Fibroblast of lung (primary cell): ENCODE measurements around the gene TMEM143. TPM values are rescaled to one million over a fixed set of nuclear protein-coding genes. Genes with fewer than 3 reads are reported as not detected.

Source experiments
- DNase-seq, 2 donors: peaks; one replicate each; pipeline versions ENCODE4 v3.0.0 to v3.0.0-alpha.2; 2010; ENCODE audit warnings: low read depth in 2 of 2
- H2AFZ ChIP-seq: 2 replicates; pipeline ENCODE4 v1.5.1; 2012; ENCODE audit warnings: low read length, control low read depth, inconsistent platforms
- H3K27ac ChIP-seq: 2 replicates; pipeline ENCODE4 v1.5.1; 2011; ENCODE audit warnings: low read length, control low read depth; ENCODE audit not compliant: insufficient read depth
- H3K27me3 ChIP-seq: 2 replicates; pipeline ENCODE4 v1.5.1; 2011; ENCODE audit warnings: mild to moderate bottlenecking, low read length; ENCODE audit not compliant: control insufficient read depth, insufficient read depth
- H3K36me3 ChIP-seq: 2 replicates; pipeline ENCODE4 v1.5.1; 2011; ENCODE audit warnings: low read length; ENCODE audit not compliant: control insufficient read depth, insufficient read depth
- H3K4me1 ChIP-seq: 2 replicates; pipeline ENCODE4 v1.5.1; 2011; ENCODE audit warnings: low read length; ENCODE audit not compliant: control insufficient read depth, insufficient read depth; ENCODE audit errors: extremely low read depth
- H3K4me2 ChIP-seq: 2 replicates; pipeline ENCODE4 v1.5.1; 2011; ENCODE audit warnings: low read length, control low read depth; ENCODE audit not compliant: insufficient read depth; ENCODE audit errors: extremely low read depth
- H3K4me3 ChIP-seq, 4 experiments: fragments of 200-600 bp in 1 of 4; sonication (generic) in 1 of 4; replicated peaks in 1 of 4; 2 replicates each; pipeline ENCODE4 v1.5.1; 2011 to 2016; ENCODE audit warnings: low read length in 4 of 4, low read depth in 3 of 4, mild to moderate bottlenecking in 3 of 4, control low read depth in 2 of 4, inconsistent platforms in 1 of 4, mixed read lengths in 1 of 4; ENCODE audit not compliant: insufficient read depth in 1 of 4; ENCODE audit errors: control extremely low read depth in 1 of 4
- H3K79me2 ChIP-seq: 2 replicates; pipeline ENCODE4 v1.5.1; 2012; ENCODE audit warnings: mild to moderate bottlenecking, low read length, inconsistent platforms; ENCODE audit not compliant: control insufficient read depth, insufficient read depth
- H3K9ac ChIP-seq: 2 replicates; pipeline ENCODE4 v1.5.1; 2011; ENCODE audit warnings: mild to moderate bottlenecking, low read length, control low read depth; ENCODE audit not compliant: insufficient read depth
- H3K9me3 ChIP-seq: 2 replicates; pipeline ENCODE4 v1.5.1; 2012; ENCODE audit warnings: low read depth, low read length; ENCODE audit not compliant: control insufficient read depth, insufficient read depth
- H4K20me1 ChIP-seq: 2 replicates; pipeline ENCODE4 v1.5.1; 2011; ENCODE audit warnings: low read length; ENCODE audit not compliant: control insufficient read depth, insufficient read depth; ENCODE audit errors: extremely low read depth
- CTCF ChIP-seq, 2 donors: IDR thresholded peaks in 1 of 2; conservative IDR thresholded peaks in 1 of 2; 1 replicate in 1 of 2; 2 replicates in 1 of 2; pipeline ENCODE4 v1.5.1; 2011 to 2012; ENCODE audit warnings: low read length in 2 of 2, control low read depth in 1 of 2, inconsistent platforms in 1 of 2, low read depth in 1 of 2, mild to moderate bottlenecking in 1 of 2
- EZH2 ChIP-seq: IDR thresholded peaks from 2 replicates; pipeline ENCODE4 v1.5.1; 2012; ENCODE audit warnings: low read length, control low read depth, mild to moderate bottlenecking; ENCODE audit errors: missing control alignments
- polyA plus RNA-seq, 2 donors: library from polyadenylated mRNA; depleted of rRNA in 1 of 2; stranded (reverse) in 1 of 2; unstranded in 1 of 2; fragments of >200 nt; gene quantifications; 2 replicates each; pipeline ENCODE4 v1.2.1, GENCODE V29; 2011 to 2012; ENCODE audit warnings: missing spikeins in 1 of 2
- total RNA-seq: library from RNA; depleted of rRNA; stranded (reverse); fragments of >200 nt; gene quantifications from 2 replicates; pipeline ENCODE4 v1.2.1, GENCODE V29; 2014

The TMEM143 gene
- total and polyA plus RNA-seq, 2 donors (not counting 1 experiment from before 2014, with no cell fraction given) = 4.0 to 8.3 TPM

GRCh38 chr19:48325265-48325910 lies 38.4 kb downstream of the TMEM143 start, which contains the start of gene EMP3:
EMP3 (plus strand) TSS chr19:48325552; CDS start chr19:48326845, 1,293 bp downstream.
- Histone ChIP-seq H3K79me2 (peaks cover 40% of the 10 kb centered on the region), H2AFZ (no peak within 1 kb of the TSS), H4K20me1 (no peaks in the 10 kb centered on the region), H3K4me3 (peak within 1 kb of the TSS; percentile 81 to 98 (median 90)), H3K4me1 (peaks cover 27% of the 10 kb centered on the region), H3K27me3 (no peaks in the 10 kb centered on the region), H3K27ac (peak within 1 kb of the TSS; percentile 96), H3K36me3 (peaks cover 19% of the 10 kb centered on the region), H3K9me3 (no peaks in the 10 kb centered on the region), H3K4me2 (peak within 1 kb of the TSS; percentile 87), H3K9ac (peak within 1 kb of the TSS; percentile 84)
- peak; percentile 91 to 95 for DNase-seq
- no peak for TF ChIP-seq EZH2
- no peak for TF ChIP-seq CTCF (conservative IDR thresholded peaks at IDR 0.05 in 1 of 2, IDR thresholded peaks at IDR 0.05 in 1 of 2; ENCODE audit: low read depth in 1 of 2, low read length in 2 of 2)

GRCh38 chr19:48321622-48322591 lies 41.8 kb downstream of the TMEM143 start:
- H3K36me3 ChIP-seq = no peaks in the 10 kb centered on the region
- H3K27me3 ChIP-seq = no peaks in the 10 kb centered on the region
- peak overlapping the region; percentile 91 for H2AFZ ChIP-seq
- H3K4me1 ChIP-seq = peaks cover 14% of the 10 kb centered on the region
- no peaks in the 10 kb centered on the region for H3K9me3 ChIP-seq
- H3K4me2 ChIP-seq = peak overlapping the region; percentile 88
- peak overlapping the region; percentile 96 for H3K27ac ChIP-seq
- peaks cover 14% of the 10 kb centered on the region for H3K79me2 ChIP-seq
- TF ChIP-seq CTCF (conservative IDR thresholded peaks at IDR 0.05 in 1 of 2, IDR thresholded peaks at IDR 0.05 in 1 of 2; ENCODE audit: low read depth in 1 of 2, low read length in 2 of 2) = no peak
- no peak for TF ChIP-seq EZH2
- peak overlapping the region; percentile 83 for H3K9ac ChIP-seq
- peak; percentile 98 to 99 for DNase-seq
- H4K20me1 ChIP-seq = no peaks in the 10 kb centered on the region
- peak overlapping the region; percentile 49 to 56 (median 54) for H3K4me3 ChIP-seq

GRCh38 chr19:48321372-48321621 lies 42.4 kb downstream of the TMEM143 start:
- Histone ChIP-seq H3K4me2 (peak overlapping the region; percentile 82), H3K4me3 (peak overlapping the region; percentile 49 to 56 (median 54)), H2AFZ (peak overlapping the region; percentile 91), H3K79me2 (peaks cover 8% of the 10 kb centered on the region), H4K20me1 (no peaks in the 10 kb centered on the region), H3K36me3 (no peaks in the 10 kb centered on the region), H3K27me3 (no peaks in the 10 kb centered on the region), H3K9me3 (no peaks in the 10 kb centered on the region), H3K9ac (peak overlapping the region; percentile 74), H3K27ac (peak overlapping the region; percentile 95), H3K4me1 (peaks cover 14% of the 10 kb centered on the region)
- DNase-seq = peak; percentile 75 to 90
- TF ChIP-seq CTCF (conservative IDR thresholded peaks at IDR 0.05 in 1 of 2, IDR thresholded peaks at IDR 0.05 in 1 of 2; ENCODE audit: low read depth in 1 of 2, low read length in 2 of 2) (no peak), EZH2 (no peak)
